GM21423 (cell line): ENCODE data around the gene C6orf89.
"Not testable (repeated sequence)": the region's sequence is repeated elsewhere in the genome, so short reads cannot be mapped to it uniquely, and the experiment has no call there.

ENCODE experiments used
- ATAC-seq: cut with Tn5 transposase; IDR thresholded peaks from one replicate; pipeline ENCODE4 v1.9.1; 2021; ENCODE audit warnings: mild to moderate bottlenecking, moderate library complexity; ENCODE audit not compliant: unreplicated experiment

The C6orf89 gene

GRCh38 chr6:36945301-36945700, 59.5 kb downstream of the C6orf89 start:
- no peak for ATAC-seq

GRCh38 chr6:36946526-36946925, 60.8 kb downstream of the C6orf89 start:
- ATAC-seq, result no peak

GRCh38 chr6:36947570-36948351, 62.0 kb downstream of the C6orf89 start:
- ATAC-seq, result no peak

- ATAC-seq, result not testable (repeated sequence)
Observed at GRCh38 chr6:36949076-36949475, 63.3 kb downstream of the C6orf89 start.

DNA sequence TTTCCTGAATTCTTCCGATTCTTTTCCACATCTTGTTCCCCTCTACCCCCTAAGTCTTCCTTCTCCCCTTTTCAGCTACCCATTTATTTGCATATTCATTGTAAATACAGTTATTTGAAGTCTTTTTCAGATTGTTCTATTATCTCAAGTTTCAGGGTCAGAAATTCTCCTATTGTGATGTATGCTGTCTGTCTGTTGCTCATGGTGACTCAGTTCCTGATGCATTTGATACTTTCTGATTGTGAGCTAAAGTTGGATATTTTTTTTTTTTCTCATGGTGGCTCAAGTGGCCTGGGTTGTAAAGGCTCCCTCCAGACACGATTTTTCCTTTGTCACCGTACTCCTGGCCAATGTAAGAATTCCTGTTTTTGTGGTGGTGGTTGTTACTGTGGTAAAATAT, 63.9 kb downstream of the C6orf89 start:
- no peak for ATAC-seq

GRCh38 chr6:36953931-36954261, 68.1 kb downstream of the C6orf89 start:
- no peak for ATAC-seq

GRCh38 chr6:36954262-36954931, 68.6 kb downstream of the C6orf89 start, which contains the start of gene PI16:
TSS of gene PI16 (plus strand) at chr6:36954738. CDS start at chr6:36954761, 23 bp downstream.
- no peak for ATAC-seq

- no peak for ATAC-seq
Observed at GRCh38 chr6:36955136-36955535, 69.4 kb downstream of the C6orf89 start.

DNA sequence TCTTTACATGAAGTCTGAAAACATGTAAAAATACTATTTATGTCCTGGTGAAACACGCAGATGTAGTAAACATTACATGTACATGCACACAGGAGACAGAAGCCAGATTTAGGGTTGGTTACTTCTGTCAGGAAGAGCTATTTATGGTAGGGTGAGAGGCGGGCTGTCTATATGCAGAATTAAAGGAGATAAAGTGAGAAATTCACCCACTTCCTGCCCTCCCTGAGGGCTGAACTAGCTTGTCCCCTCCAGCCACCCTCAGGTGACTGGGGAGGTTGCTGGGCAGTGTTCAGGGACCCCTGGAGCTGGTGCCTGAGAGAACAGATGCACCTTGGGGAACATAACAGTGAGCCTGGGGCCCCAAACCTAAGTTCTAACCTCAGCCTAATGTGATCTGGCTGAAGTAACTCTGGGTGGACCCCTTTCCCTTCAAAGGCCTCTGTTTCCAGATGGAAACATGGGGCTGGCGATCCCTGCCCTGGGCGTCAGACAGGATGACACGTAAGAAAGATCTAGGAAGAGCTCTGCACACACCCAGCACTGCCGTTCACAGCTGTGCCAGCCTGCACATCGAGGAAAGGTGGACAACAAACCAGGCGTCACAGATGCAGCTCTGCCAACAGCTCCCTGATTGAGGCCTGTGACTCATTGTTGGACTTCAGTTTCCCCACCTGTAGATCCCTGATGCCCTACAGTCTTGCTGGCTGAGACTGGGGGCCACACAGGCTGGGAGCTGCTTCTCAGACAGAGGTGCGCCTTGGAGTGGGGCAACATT, 70.1 kb downstream of the C6orf89 start:
- ATAC-seq, result no peak

DNA sequence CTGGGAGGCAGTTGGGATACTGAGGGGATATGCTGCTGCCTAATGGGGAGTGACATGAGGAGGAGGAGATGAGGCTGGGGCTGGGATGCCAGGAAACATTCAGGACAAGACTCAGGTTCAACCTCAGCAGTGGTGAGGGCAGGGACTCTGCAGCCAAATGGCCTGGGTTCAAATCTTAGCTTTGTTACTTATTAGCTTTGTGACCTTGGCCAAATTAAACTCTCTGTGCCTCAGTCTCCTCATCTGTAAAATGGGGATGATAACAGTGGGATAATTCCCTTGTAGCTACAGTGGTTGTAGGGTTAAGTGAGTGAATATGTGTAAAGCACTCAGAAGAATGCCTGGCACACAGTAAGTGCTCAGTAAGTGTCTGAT, 70.7 kb downstream of the C6orf89 start:
- ATAC-seq, result no peak

- ATAC-seq, result no peak
Observed at GRCh38 chr6:36957773-36958271, 72.1 kb downstream of the C6orf89 start.

GRCh38 chr6:36958775-36959554, 73.2 kb downstream of the C6orf89 start:
- no peak for ATAC-seq

GRCh38 chr6:36959555-36960250, 74.0 kb downstream of the C6orf89 start:
- ATAC-seq, result no peak

GRCh38 chr6:36961441-36962435, 76.0 kb downstream of the C6orf89 start:
- ATAC-seq, result no peak

DNA sequence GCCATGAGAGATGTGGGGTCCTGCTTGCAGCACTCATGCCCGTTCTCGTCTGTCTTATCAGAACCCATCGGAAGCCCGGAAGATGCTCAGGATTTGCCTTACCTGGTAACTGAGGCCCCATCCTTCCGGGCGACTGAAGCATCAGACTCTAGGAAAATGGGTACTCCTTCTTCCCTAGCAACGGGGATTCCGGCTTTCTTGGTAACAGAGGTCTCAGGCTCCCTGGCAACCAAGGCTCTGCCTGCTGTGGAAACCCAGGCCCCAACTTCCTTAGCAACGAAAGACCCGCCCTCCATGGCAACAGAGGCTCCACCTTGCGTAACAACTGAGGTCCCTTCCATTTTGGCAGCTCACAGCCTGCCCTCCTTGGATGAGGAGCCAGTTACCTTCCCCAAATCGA, 77.1 kb downstream of the C6orf89 start:
- ATAC-seq, result no peak

GRCh38 chr6:36963451-36964290, 77.9 kb downstream of the C6orf89 start:
- no peak for ATAC-seq

DNA sequence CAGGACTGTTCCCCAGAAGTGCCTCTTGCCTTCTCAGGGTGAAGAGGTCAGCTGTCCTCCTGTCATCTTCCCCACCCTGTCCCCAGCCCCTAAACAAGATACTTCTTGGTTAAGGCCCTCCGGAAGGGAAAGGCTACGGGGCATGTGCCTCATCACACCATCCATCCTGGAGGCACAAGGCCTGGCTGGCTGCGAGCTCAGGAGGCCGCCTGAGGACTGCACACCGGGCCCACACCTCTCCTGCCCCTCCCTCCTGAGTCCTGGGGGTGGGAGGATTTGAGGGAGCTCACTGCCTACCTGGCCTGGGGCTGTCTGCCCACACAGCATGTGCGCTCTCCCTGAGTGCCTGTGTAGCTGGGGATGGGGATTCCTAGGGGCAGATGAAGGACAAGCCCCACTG, 78.6 kb downstream of the C6orf89 start:
- no peak for ATAC-seq

DNA sequence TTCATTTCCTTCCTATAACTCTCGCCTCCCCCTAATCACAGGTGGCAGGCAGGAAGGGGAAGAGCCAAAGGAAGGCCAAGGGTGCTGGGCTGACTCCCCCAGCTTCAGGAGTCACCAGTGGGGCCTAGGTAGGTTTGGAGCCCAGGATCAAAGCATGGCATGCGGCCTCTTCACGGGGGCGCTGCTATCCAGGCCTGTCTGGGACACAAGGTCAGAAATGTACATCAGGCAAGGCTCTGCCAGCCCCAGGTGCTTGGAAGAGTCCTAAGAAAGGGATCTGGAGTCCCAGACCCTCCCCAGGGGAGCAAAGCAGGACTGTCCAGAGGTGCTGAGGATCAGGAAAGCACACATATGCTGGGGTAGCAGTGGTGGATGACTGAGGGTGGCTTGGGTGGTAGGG, 79.2 kb downstream of the C6orf89 start:
- ATAC-seq, result no peak
